Measurements from ENCODE around the gene AP5M1. TPM values are rescaled to one million over a fixed set of nuclear protein-coding genes. Genes with fewer than 3 reads are reported as not detected.

The AP5M1 gene
- total RNA-seq, 2 experiments from 2014 or later = 40.6 to 44.3 TPM

DNA sequence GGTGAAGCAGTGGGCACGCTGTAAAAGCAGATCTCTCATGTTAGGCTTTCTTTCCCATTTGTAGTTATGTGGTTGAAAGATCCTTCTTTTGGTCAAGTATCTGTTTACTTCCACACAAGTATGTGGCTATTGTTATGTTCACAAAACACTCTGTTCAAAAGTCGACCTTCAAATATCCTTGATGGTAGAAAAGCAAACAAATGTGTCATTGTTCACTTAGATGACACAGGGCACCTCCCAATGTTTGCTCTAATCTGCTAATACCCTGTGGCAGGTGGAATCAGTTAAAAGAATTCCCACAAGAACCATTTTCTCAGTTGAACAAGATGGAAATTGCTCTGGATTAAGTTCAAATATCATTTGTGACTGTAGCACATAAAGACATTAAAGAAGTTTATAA is 78.0 kb downstream of the AP5M1 start:
- DNase-seq = no peak
- Mint-ChIP-seq H3K4me1 (no peaks in the 10 kb centered on the region), H3K36me3 (ENCODE audit: low read depth) (no peaks in the 10 kb centered on the region), H3K9me3 (no peaks in the 10 kb centered on the region), H3K27me3 (peaks cover 1% of the 10 kb centered on the region), H3K27ac (no peak overlapping the region), H3K4me3 (no peak overlapping the region)
- POLR2A ChIA-PET = no interaction called here
- CTCF ChIA-PET = no interaction called here

Other genes starting within 250 kb of the AP5M1 start
- 10 to 100 TPM; 72.1 to 76.6 TPM for gene EXOC5, start 66 bp upstream of the AP5M1 start, total RNA-seq
- 10 to 100 TPM; 18.8 to 21.1 TPM for gene NAA30, start 121.6 kb downstream of the AP5M1 start, total RNA-seq
- not detected for gene CCDC198, start 224.9 kb downstream of the AP5M1 start, total RNA-seq

Data from activated CD4-positive, alpha-beta memory T cell treated with anti-CD3 and anti-CD28 coated beads, Interleukin-2, amount 10 ng/mL, durations not matched to agents 7 days and 5 days (primary cell).